ENCODE results near the gene BNC2. TPM values are rescaled to one million over a fixed set of nuclear protein-coding genes. Genes with fewer than 3 reads are reported as not detected.

BNC2 gene
- total RNA-seq, 1 donor from 2014 or later: 5.4 TPM

DNA sequence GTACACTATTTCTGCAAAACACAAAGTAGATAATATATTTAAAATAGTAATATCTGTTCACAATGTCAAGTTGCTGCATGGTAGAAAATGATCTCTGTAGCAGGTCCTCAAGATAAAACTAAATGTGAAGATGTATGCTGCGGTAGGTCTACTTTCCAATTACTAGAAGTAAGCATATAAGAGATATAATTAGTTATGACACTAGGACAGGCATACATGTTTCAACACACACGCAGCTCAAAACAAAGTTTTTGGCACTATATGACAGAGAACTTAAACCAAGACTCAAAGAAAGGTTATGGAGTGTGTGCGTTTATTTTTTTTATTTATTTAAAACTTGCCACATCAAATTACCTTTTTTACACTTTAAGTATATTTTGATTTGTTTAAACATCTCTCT is 23.5 kb downstream of the BNC2 start:
- DNase-seq (ENCODE audit: low read depth, low spot score): no peak
- H3K36me3 Mint-ChIP-seq (ENCODE audit: low read depth): no peaks in the 10 kb centered on the region
- no peak overlapping the region for H3K4me3 Mint-ChIP-seq
- no peak overlapping the region for H3K27ac Mint-ChIP-seq (ENCODE audit: unreplicated experiment)
- no peaks in the 10 kb centered on the region for H3K27me3 Mint-ChIP-seq (ENCODE audit: low read depth)
- H3K9me3 Mint-ChIP-seq: no peaks in the 10 kb centered on the region
- H3K4me1 Mint-ChIP-seq: no peaks in the 10 kb centered on the region
- TF ChIP-seq CTCF (conservative IDR thresholded peaks at IDR 0.05): no peak

GRCh38 chr9:16846367-16846766 is 24.1 kb downstream of the BNC2 start:
- Mint-ChIP-seq H3K4me1 (peaks cover under 1% of the 10 kb centered on the region), H3K9me3 (no peaks in the 10 kb centered on the region), H3K27me3 (ENCODE audit: low read depth) (no peaks in the 10 kb centered on the region), H3K36me3 (ENCODE audit: low read depth) (no peaks in the 10 kb centered on the region), H3K4me3 (no peak overlapping the region), H3K27ac (ENCODE audit: unreplicated experiment) (no peak overlapping the region)
- no peak for TF ChIP-seq CTCF (conservative IDR thresholded peaks at IDR 0.05)
- no peak for DNase-seq (ENCODE audit: low read depth, low spot score)

GRCh38 chr9:16834817-16835216 is 35.7 kb downstream of the BNC2 start:
- TF ChIP-seq CTCF (conservative IDR thresholded peaks at IDR 0.05): no peak
- H3K9me3 Mint-ChIP-seq: peaks cover 5% of the 10 kb centered on the region
- no peak for DNase-seq (ENCODE audit: low read depth, low spot score)
- peaks cover 9% of the 10 kb centered on the region for H3K4me1 Mint-ChIP-seq
- peaks cover 27% of the 10 kb centered on the region for H3K27me3 Mint-ChIP-seq (ENCODE audit: low read depth)
- no peak overlapping the region for H3K4me3 Mint-ChIP-seq
- H3K27ac Mint-ChIP-seq (ENCODE audit: unreplicated experiment): no peak overlapping the region
- peaks cover 5% of the 10 kb centered on the region for H3K36me3 Mint-ChIP-seq (ENCODE audit: low read depth)

GRCh38 chr9:16833296-16833835 is 37.1 kb downstream of the BNC2 start:
- peaks cover 5% of the 10 kb centered on the region for H3K9me3 Mint-ChIP-seq
- no peak for DNase-seq (ENCODE audit: low read depth, low spot score)
- H3K4me3 Mint-ChIP-seq: no peak overlapping the region
- H3K36me3 Mint-ChIP-seq (ENCODE audit: low read depth): peaks cover 5% of the 10 kb centered on the region
- H3K27ac Mint-ChIP-seq (ENCODE audit: unreplicated experiment): no peak overlapping the region
- TF ChIP-seq CTCF (conservative IDR thresholded peaks at IDR 0.05): no peak
- peaks cover 30% of the 10 kb centered on the region for H3K27me3 Mint-ChIP-seq (ENCODE audit: low read depth)
- peaks cover 22% of the 10 kb centered on the region for H3K4me1 Mint-ChIP-seq

DNA sequence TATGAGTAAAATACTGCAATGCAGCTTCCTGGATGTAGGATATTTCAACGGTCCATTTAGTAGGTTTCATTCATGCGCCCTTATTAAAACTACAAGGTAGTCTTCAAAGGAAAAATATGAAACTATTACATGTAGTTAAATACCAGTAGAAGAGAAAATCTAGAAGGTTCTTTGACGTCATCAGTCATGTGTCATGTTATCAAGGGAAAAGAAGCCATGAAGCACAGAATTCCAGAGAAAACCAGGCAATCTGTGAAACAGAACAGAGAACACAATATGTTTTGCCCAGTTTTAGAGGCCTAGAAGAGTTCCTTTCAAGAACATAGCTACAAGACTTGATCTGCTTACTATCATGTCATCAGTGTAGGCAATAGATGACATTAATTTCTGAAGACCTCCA is 38.4 kb downstream of the BNC2 start:
- Mint-ChIP-seq H3K4me3 (no peak overlapping the region), H3K4me1 (peaks cover 34% of the 10 kb centered on the region), H3K27ac (ENCODE audit: unreplicated experiment) (no peak overlapping the region), H3K36me3 (ENCODE audit: low read depth) (peaks cover 5% of the 10 kb centered on the region), H3K27me3 (ENCODE audit: low read depth) (peaks cover 40% of the 10 kb centered on the region), H3K9me3 (peaks cover 5% of the 10 kb centered on the region)
- DNase-seq (ENCODE audit: low read depth, low spot score): no peak
- TF ChIP-seq CTCF (conservative IDR thresholded peaks at IDR 0.05): no peak
